HepG2 (cell line): ENCODE data around the gene ZG16B. TPM values are rescaled to one million over a fixed set of nuclear protein-coding genes. Genes with fewer than 3 reads are reported as not detected.
A peak's percentile ranks its signal among the peaks of the same experiment; 100 is the strongest.

ENCODE experiments used
- BHLHE40 ChIP-seq: IDR thresholded peaks from 2 replicates; pipeline ENCODE4 v1.6.1; 2011; ENCODE audit warnings: low read length, improper control_type of control experiment
- CREM ChIP-seq, 2 experiments: sonication (generic) in 1 of 2; formaldehyde crosslinking in 1 of 2; IDR thresholded peaks; 2 replicates each; pipeline versions ENCODE4 v1.4.0 to v1.6.1; 2016 to 2020; ENCODE audit warnings: antibody characterized with exemption in 1 of 2, mild to moderate bottlenecking in 1 of 2, missing genetic modification reagents in 1 of 2
- ELF3 ChIP-seq: IDR thresholded peaks from 2 replicates; pipeline ENCODE4 v1.6.1; 2016; ENCODE audit warnings: missing genetic modification reagents, missing compliant biosample characterization
- ETV5 ChIP-seq: IDR thresholded peaks from 2 replicates; pipeline ENCODE4 v1.6.1; 2018; ENCODE audit warnings: missing biosample characterization, missing genetic modification reagents, inconsistent platforms, borderline replicate concordance
- GABPA ChIP-seq, 2 experiments: IDR thresholded peaks; 2 replicates each; pipeline ENCODE4 v1.6.1; 2011 to 2016; ENCODE audit warnings: low read depth in 2 of 2, low read length in 1 of 2, missing biosample characterization in 1 of 2, missing genetic modification characterization in 1 of 2
- GABPB1 ChIP-seq: IDR thresholded peaks from 2 replicates; pipeline ENCODE4 v1.6.1; 2016; ENCODE audit warnings: mild to moderate bottlenecking, missing genetic modification reagents, moderate library complexity, missing compliant biosample characterization
- HNF4A ChIP-seq: sonication (generic); formaldehyde crosslinking; IDR thresholded peaks from 2 replicates; pipeline ENCODE4 v1.4.0; 2020; ENCODE audit warnings: missing genetic modification reagents
- JARID2 ChIP-seq: sonication (generic); formaldehyde crosslinking; IDR thresholded peaks from 2 replicates; pipeline ENCODE4 v1.8.1; 2023; ENCODE audit warnings: missing genetic modification reagents, inconsistent platforms; ENCODE audit not compliant: insufficient replicate concordance
- NFRKB ChIP-seq: fragments of 450-650 bp; IDR thresholded peaks from 2 replicates; pipeline ENCODE4 v1.6.1; 2017
- RAD21 ChIP-seq: fragments of 450-650 bp; formaldehyde crosslinking; IDR thresholded peaks from 2 replicates; pipeline ENCODE4 v1.5.0; 2020; ENCODE audit warnings: mild to moderate bottlenecking
- RBM22 ChIP-seq: fragments of 200-400 bp; formaldehyde crosslinking; optimal IDR thresholded peaks from 2 replicates; pipeline ENCODE3; 2017; ENCODE audit warnings: mild to moderate bottlenecking, low read length, moderate library complexity
- TGIF2 ChIP-seq: IDR thresholded peaks from 2 replicates; pipeline ENCODE4 v1.6.1; 2016; ENCODE audit warnings: control low read depth, missing compliant biosample characterization
- ZBTB42 ChIP-seq: sonication (generic); formaldehyde crosslinking; IDR thresholded peaks from 2 replicates; pipeline ENCODE4 v1.5.0; 2020; ENCODE audit warnings: mild to moderate bottlenecking, missing genetic modification reagents
- ZFP36 ChIP-seq: fragments of 150-350 bp; IDR thresholded peaks from 2 replicates; pipeline ENCODE4 v1.6.1; 2018; ENCODE audit warnings: borderline replicate concordance, low read length, low read depth; ENCODE audit not compliant: partially characterized antibody
- ZNF180 ChIP-seq: sonication (generic); formaldehyde crosslinking; IDR thresholded peaks from 2 replicates; pipeline ENCODE4 v1.4.0; 2020; ENCODE audit warnings: low read depth, missing genetic modification reagents, borderline replicate concordance
- ZNF230 ChIP-seq: sonication (generic); formaldehyde crosslinking; IDR thresholded peaks from 2 replicates; pipeline ENCODE4 v1.4.0; 2020; ENCODE audit warnings: mild to moderate bottlenecking, missing genetic modification reagents
- ZNF235 ChIP-seq: sonication (generic); formaldehyde crosslinking; IDR thresholded peaks from 2 replicates; pipeline ENCODE4 v1.8.1; 2023; ENCODE audit warnings: mild to moderate bottlenecking, missing genetic modification reagents, borderline replicate concordance
- ZNF280D ChIP-seq: sonication (generic); formaldehyde crosslinking; IDR thresholded peaks from 2 replicates; pipeline ENCODE4 v1.5.1; 2020; ENCODE audit warnings: mild to moderate bottlenecking, missing genetic modification reagents
- ZNF296 ChIP-seq: sonication (generic); formaldehyde crosslinking; conservative IDR thresholded peaks from 2 replicates; pipeline ENCODE4 v1.5.0; 2020; ENCODE audit warnings: mild to moderate bottlenecking, missing genetic modification reagents
- ZNF331 ChIP-seq: sonication (generic); formaldehyde crosslinking; IDR thresholded peaks from 2 replicates; pipeline ENCODE4 v1.4.0; 2020; ENCODE audit warnings: missing genetic modification reagents
- ZNF33A ChIP-seq: sonication (generic); formaldehyde crosslinking; IDR thresholded peaks from 2 replicates; pipeline ENCODE4 v1.5.1; 2020; ENCODE audit warnings: missing genetic modification reagents, mild to moderate bottlenecking, moderate library complexity, borderline replicate concordance
- ZNF34 ChIP-seq: sonication (generic); formaldehyde crosslinking; IDR thresholded peaks from 2 replicates; pipeline ENCODE4 v1.4.0; 2020; ENCODE audit warnings: mild to moderate bottlenecking, missing genetic modification reagents, borderline replicate concordance
- ZNF556 ChIP-seq: sonication (generic); formaldehyde crosslinking; IDR thresholded peaks from 2 replicates; pipeline ENCODE4 v1.4.0; 2020; ENCODE audit warnings: mild to moderate bottlenecking, missing genetic modification reagents, borderline replicate concordance
- ZNF607 ChIP-seq: sonication (generic); formaldehyde crosslinking; IDR thresholded peaks from 2 replicates; pipeline ENCODE4 v1.5.1; 2020; ENCODE audit warnings: missing genetic modification reagents, mild to moderate bottlenecking, borderline replicate concordance
- ZNF720 ChIP-seq: sonication (generic); formaldehyde crosslinking; IDR thresholded peaks from 2 replicates; pipeline ENCODE4 v1.4.0; 2020; ENCODE audit warnings: missing genetic modification reagents
- ZNF768 ChIP-seq: sonication (generic); formaldehyde crosslinking; IDR thresholded peaks from 2 replicates; pipeline ENCODE4 v1.4.0; 2020; ENCODE audit warnings: missing genetic modification reagents
- ZNF792 ChIP-seq: IDR thresholded peaks from 2 replicates; pipeline ENCODE4 v1.6.1; 2016
- ZNF879 ChIP-seq: sonication (generic); formaldehyde crosslinking; IDR thresholded peaks from 2 replicates; pipeline ENCODE4 v1.8.1; 2023; ENCODE audit warnings: missing genetic modification reagents
- polyA plus RNA-seq, 8 experiments: library from polyadenylated mRNA; depleted of rRNA in 3 of 8; stranded (reverse) in 7 of 8; unstranded in 1 of 8; fragments of >200 nt; fragmentation: Illumina TruSeq in 4 of 8; extraction: Trizol in 4 of 8; gene quantifications; 2 replicates each; pipeline versions ENCODE4 v1.2.1 to v1.2.3, GENCODE V29; 2011 to 2016; ENCODE audit warnings: low read depth in 4 of 8, missing spikeins in 1 of 8, mixed read lengths in 1 of 8; ENCODE audit not compliant: insufficient read depth in 1 of 8
- total RNA-seq, 5 experiments: library from RNA; depleted of rRNA; stranded (reverse); fragments of >200 nt; fragmentation: Illumina TruSeq; extraction: Trizol; gene quantifications; 2 replicates each; pipeline ENCODE4 v1.2.3, GENCODE V29; 2016; ENCODE audit warnings: low read depth in 1 of 5
- TF ChIP-seq, protein P1 (sequence below): sonication (generic); formaldehyde crosslinking; IDR thresholded peaks from 2 replicates; pipeline ENCODE4 v1.5.0; 2020; ENCODE audit warnings: mild to moderate bottlenecking, missing genetic modification reagents, moderate library complexity

Gene ZG16B
- total and polyA plus RNA-seq, 2 of the 13 experiments (the other 11 are each of a cell fraction or from before 2014, with no cell fraction given): 1.5 to 11.3 TPM

- no peak for TF ChIP-seq ZNF296 (CRISPR knock-in tag)
- no peak for TF ChIP-seq HNF4A (CRISPR knock-in tag)
- TF ChIP-seq ETV5 (CRISPR knock-in tag): peak; percentile 65; the same call in 1 of the 2 replicates
- TF ChIP-seq ZFP36: no peak
- peak; percentile 74; the same call in 1 of the 2 replicates for TF ChIP-seq ZNF792 (CRISPR knock-in tag)
- 0 out of 2 replicates have a peak, but pooled peaks have one; percentile 21 for TF ChIP-seq ZNF280D
- 0 out of 2 replicates have a peak, but pooled peaks have one; percentile 57 for TF ChIP-seq ZNF34 (CRISPR knock-in tag)
- TF ChIP-seq ELF3: peak; percentile 67
- no peak for TF ChIP-seq ZNF180 (CRISPR knock-in tag)
- no peak for TF ChIP-seq RBM22
- TF ChIP-seq GABPA (IDR thresholded peaks at IDR 0.05; ENCODE audit: low read depth, low read length): no peak
- TF ChIP-seq GABPA (CRISPR knock-in tag; IDR thresholded peaks at IDR 0.05; ENCODE audit: low read depth): peak; percentile 51; the same call in 1 of the 2 replicates
- TF ChIP-seq, protein P1, sequence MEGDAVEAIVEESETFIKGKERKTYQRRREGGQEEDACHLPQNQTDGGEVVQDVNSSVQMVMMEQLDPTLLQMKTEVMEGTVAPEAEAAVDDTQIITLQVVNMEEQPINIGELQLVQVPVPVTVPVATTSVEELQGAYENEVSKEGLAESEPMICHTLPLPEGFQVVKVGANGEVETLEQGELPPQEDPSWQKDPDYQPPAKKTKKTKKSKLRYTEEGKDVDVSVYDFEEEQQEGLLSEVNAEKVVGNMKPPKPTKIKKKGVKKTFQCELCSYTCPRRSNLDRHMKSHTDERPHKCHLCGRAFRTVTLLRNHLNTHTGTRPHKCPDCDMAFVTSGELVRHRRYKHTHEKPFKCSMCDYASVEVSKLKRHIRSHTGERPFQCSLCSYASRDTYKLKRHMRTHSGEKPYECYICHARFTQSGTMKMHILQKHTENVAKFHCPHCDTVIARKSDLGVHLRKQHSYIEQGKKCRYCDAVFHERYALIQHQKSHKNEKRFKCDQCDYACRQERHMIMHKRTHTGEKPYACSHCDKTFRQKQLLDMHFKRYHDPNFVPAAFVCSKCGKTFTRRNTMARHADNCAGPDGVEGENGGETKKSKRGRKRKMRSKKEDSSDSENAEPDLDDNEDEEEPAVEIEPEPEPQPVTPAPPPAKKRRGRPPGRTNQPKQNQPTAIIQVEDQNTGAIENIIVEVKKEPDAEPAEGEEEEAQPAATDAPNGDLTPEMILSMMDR (CRISPR knock-in tag): peak; percentile 94
- no peak for TF ChIP-seq ZNF235 (CRISPR knock-in tag)
- peak; percentile 34; the same call in 1 of the 2 replicates for TF ChIP-seq ZNF331 (CRISPR knock-in tag)
- TF ChIP-seq JARID2: no peak
- TF ChIP-seq GABPB1 (CRISPR knock-in tag): peak; percentile 74
- TF ChIP-seq TGIF2: no peak
- no peak for TF ChIP-seq ZNF607 (CRISPR knock-in tag)
- TF ChIP-seq ZNF33A (CRISPR knock-in tag): no peak
- 0 out of 2 replicates have a peak, but pooled peaks have one; percentile 31 for TF ChIP-seq ZNF556 (CRISPR knock-in tag)
- no peak for TF ChIP-seq NFRKB
- no peak for TF ChIP-seq ZNF720 (CRISPR knock-in tag)
- no peak for TF ChIP-seq ZNF230 (CRISPR knock-in tag)
- TF ChIP-seq ZBTB42 (CRISPR knock-in tag): no peak
- no peak for TF ChIP-seq CREM (IDR thresholded peaks at IDR 0.05)
- no peak for TF ChIP-seq CREM (CRISPR knock-in tag; IDR thresholded peaks at IDR 0.05)
- no peak for TF ChIP-seq ZNF879 (CRISPR knock-in tag)
- no peak for TF ChIP-seq BHLHE40
- peak; percentile 89 for TF ChIP-seq RAD21 (CRISPR knock-in tag)
- peak; percentile 33; the same call in 1 of the 2 replicates for TF ChIP-seq ZNF768
These were observed 44.8 kb downstream of the ZG16B start (continued) for GRCh38 chr16:2874912-2875362.
